IPS DF 6.9 (cell line): ENCODE data around the gene ANKRD10.

Experiments used
- DNase-seq: peaks from one replicate; pipeline ENCODE4 v3.0.0-alpha.2; 2013; ENCODE audit warnings: low read depth, low spot score
- H3K27ac ChIP-seq: one replicate; pipeline ENCODE4 v1.5.1; 2013; ENCODE audit warnings: low read length, control low read depth
- H3K27me3 ChIP-seq: 2 replicates; pipeline ENCODE4 v1.6.1; 2013; ENCODE audit warnings: mild to moderate bottlenecking, low read length; ENCODE audit not compliant: control insufficient read depth, insufficient read depth
- H3K36me3 ChIP-seq: 2 replicates; pipeline ENCODE4 v1.6.1; 2013; ENCODE audit warnings: low read length; ENCODE audit not compliant: control insufficient read depth, insufficient read depth
- H3K4me1 ChIP-seq: 2 replicates; pipeline ENCODE4 v1.6.1; 2013; ENCODE audit warnings: low read length; ENCODE audit not compliant: control insufficient read depth, insufficient read depth
- H3K4me3 ChIP-seq: 2 replicates; pipeline ENCODE4 v1.5.1; 2013; ENCODE audit warnings: mild to moderate bottlenecking, low read length
- H3K9me3 ChIP-seq: 2 replicates; pipeline ENCODE4 v1.6.1; 2013; ENCODE audit warnings: low read length, inconsistent platforms; ENCODE audit not compliant: control insufficient read depth, insufficient read depth
- WGBS: extraction: QIAGEN DNeasy Blood & Tissue Kit; methylation state at CpG from one replicate; pipeline ENCODE4 v1.1.7; 2013; ENCODE audit warnings: mixed read lengths, missing lambda C conversion rate; ENCODE audit not compliant: insufficient read length, insufficient coverage; 5-methylcytosine and 5-hydroxymethylcytosine counted together

Gene ANKRD10

DNA sequence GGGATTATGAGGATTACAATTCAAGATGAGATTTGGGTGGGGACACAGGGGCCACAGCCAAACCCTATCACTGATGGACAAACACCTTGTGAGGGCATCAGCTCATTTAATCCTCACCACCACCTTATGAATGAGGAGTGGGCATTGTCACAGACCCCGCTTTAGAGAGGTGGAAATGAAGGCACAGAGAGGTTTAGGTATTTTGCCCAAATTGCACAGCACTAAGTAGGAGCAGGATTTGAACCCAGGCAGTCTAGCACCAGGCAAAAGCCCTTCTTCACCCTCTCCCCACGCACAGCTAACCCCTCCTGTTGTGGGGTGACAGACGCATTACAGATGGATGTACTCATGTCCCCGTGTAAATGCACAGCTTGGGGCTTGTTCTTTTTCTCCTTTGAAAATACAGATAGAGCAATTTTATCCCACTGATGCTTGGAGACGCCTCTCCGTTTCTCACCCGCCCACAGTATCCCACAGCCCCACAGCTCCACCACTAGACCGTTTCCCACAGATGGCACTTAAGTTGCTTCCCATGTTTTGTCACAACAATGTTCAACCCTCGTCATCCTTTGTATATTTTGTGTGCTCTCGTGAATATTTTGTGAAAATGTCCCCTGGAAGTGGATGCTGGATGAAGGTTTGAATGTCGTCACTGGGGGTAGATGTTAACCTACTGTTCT lies 48.2 kb downstream of the ANKRD10 start:
- WGBS: no CpG with 5 or more reads among the region's 11 CpGs
- Histone ChIP-seq H3K27me3 (no peaks in the 10 kb centered on the region), H3K4me1 (no peaks in the 10 kb centered on the region), H3K27ac (no peak overlapping the region), H3K36me3 (no peaks in the 10 kb centered on the region), H3K9me3 (no peaks in the 10 kb centered on the region), H3K4me3 (no peak overlapping the region)
- DNase-seq: no peak

DNA sequence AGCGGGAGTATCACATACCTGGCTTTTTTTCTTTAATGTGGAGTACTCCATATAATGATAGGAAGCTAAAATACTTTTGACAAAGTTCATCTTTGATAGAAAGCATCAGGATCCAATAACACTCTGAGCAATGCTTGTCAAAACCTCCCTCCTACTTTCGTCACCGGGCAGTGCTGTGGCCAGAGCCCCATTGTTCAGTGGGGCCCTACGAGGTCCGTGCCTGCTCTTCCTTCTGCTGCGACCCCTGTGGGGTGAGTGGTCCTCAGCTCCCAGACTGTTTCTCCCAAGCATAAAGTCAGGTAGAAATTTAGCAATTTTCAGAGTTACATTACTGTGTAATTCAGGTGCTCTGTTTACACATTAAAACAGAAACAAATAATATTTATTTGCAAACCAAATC lies 51.2 kb downstream of the ANKRD10 start:
- no CpG with 5 or more reads among the region's 6 CpGs for WGBS
- Histone ChIP-seq H3K27ac (no peak overlapping the region), H3K4me1 (no peaks in the 10 kb centered on the region), H3K27me3 (no peaks in the 10 kb centered on the region), H3K4me3 (no peak overlapping the region), H3K9me3 (no peaks in the 10 kb centered on the region), H3K36me3 (no peaks in the 10 kb centered on the region)
- no peak for DNase-seq

DNA sequence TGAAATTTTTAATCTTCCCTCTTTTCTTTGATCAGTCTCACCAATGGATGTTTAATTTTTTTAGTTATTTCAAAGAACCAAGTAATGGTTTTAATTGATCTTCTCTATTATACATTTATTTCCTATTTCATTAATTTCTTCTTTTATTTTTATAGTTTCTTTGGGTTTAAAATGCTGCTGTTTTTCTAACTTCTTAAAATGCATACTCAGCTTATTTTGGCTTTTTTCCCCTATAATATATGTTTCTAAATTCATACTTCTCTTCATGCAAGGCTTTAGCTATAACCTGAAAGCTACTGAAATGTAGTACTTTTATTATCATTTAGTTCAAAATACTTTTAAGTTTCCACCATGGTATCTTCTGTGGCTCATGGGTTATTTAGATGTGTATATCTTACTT lies 53.9 kb downstream of the ANKRD10 start:
- Histone ChIP-seq H3K9me3 (no peaks in the 10 kb centered on the region), H3K27me3 (no peaks in the 10 kb centered on the region), H3K4me3 (no peak overlapping the region), H3K36me3 (no peaks in the 10 kb centered on the region), H3K27ac (no peak overlapping the region), H3K4me1 (no peaks in the 10 kb centered on the region)
- DNase-seq: no peak

DNA sequence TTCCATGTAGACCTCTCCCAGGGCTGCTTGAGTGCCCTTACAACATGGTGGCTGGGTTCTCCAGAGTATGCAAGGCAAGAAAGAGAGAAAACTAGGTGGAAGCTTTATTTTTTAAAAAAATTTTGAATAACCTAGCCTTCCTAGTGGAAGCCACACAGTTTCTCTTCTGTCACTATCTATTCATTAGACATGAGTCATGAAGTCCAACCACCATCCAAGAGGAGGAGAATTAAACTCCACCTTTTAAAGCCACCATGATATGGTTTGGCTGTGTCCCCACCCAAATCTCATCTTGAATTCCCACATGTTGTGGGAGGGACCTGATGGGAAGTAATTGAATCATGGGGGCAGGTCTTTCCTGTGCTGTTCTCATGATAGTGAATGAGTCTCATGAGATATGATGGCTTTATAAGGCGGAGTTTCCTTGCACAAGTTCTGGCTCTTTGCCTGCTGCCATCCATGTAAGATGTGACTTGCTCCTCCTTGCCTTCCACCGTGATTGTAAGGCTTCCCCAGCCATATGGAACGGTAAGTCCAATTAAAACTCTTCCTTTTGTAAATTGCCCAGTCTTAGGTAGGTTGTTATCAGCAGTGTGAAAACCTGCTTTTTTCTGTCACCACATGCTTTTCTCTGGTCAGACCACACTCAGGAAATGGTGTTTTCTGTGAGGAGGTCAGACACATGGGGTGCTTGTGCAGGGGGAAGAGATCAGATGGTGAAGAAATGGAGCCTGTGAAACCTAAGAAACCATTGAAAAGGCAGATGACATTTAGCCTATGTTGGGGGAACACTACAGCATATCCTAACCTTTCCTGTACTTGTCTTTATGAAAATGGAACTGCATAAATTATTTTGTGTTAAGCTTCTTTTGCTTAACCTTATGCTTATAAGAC lies 57.7 kb downstream of the ANKRD10 start:
- no peak overlapping the region for H3K27ac ChIP-seq
- no peaks in the 10 kb centered on the region for H3K36me3 ChIP-seq
- no peaks in the 10 kb centered on the region for H3K9me3 ChIP-seq
- no peak for DNase-seq
- H3K27me3 ChIP-seq: no peaks in the 10 kb centered on the region
- no peak overlapping the region for H3K4me3 ChIP-seq
- peaks cover 4% of the 10 kb centered on the region for H3K4me1 ChIP-seq
- no CpG with 5 or more reads among the region's 3 CpGs for WGBS

DNA sequence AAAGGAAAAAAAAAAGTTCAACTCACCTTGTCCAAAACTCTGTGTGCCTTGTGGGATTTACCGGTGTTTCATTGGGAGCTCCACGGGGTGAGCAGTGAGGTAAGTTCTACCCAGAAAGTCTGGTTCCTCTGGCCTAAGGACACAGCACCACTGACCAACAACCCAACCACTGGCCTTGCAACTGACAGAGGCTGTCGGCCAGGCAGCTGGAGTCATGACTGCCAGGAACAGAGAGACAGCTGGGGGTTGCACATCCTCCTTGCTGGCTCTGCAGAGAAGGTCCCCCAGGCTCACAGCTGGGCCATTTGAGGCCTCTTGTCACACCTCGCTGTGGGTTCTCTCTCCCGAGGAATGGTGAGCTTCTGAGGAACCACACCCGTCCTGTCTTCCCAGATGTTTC lies 59.5 kb downstream of the ANKRD10 start:
- H3K27ac ChIP-seq: no peak overlapping the region
- no peak overlapping the region for H3K4me3 ChIP-seq
- no peaks in the 10 kb centered on the region for H3K27me3 ChIP-seq
- whole genome bisulfite sequencing: no CpG with 5 or more reads among the region's 6 CpGs
- peaks cover 4% of the 10 kb centered on the region for H3K4me1 ChIP-seq
- H3K36me3 ChIP-seq: no peaks in the 10 kb centered on the region
- DNase-seq: no peak
- H3K9me3 ChIP-seq: no peaks in the 10 kb centered on the region

DNA sequence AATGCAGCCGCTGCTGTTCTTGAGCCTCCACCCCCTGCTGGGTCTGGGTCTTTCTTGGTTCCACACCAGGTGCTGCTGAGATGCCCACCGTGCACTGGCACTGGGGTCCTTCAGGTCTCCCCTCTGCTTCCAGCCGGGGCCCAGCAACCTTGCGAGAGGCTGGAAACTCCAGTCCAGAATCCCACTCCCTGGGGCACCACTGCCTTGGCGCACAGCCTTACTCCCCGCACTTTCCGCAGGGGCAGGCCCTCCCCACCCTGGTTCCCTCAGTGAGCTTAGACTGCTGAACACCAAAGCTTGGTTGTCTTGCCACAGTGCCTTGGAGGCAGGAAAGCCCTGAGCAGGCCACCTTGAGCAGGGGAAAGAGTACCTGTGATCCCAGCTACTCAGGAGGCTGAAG lies 60.0 kb downstream of the ANKRD10 start:
- H3K4me1 ChIP-seq: peaks cover 4% of the 10 kb centered on the region
- H3K36me3 ChIP-seq: no peaks in the 10 kb centered on the region
- no peak overlapping the region for H3K4me3 ChIP-seq
- WGBS: no CpG with 5 or more reads among the region's 7 CpGs
- H3K27ac ChIP-seq: no peak overlapping the region
- H3K9me3 ChIP-seq: no peaks in the 10 kb centered on the region
- no peak for DNase-seq
- no peaks in the 10 kb centered on the region for H3K27me3 ChIP-seq

DNA sequence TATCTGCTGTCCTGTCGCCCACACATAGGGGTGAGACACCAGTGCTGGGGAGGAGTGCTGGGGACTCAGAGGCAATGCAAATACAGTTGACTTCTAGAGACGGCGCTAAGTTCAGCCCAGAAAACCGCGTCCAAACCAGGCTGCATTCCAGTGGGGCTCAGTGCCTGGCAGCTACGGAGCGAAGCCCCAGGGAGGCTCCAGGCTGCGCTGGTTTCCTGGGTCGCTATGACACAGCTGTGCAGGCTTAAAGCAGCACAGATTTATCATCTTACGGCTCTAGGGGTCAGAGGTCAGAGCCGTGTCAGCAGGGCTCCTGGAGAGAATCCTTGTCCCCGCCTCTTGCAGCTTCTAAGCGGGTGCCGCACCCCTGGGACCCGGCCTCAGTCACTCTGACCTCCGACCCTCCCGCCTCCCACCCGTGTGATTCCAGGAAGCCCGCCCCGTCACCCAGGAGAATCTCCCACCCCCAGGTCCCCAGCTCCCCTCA lies 61.6 kb downstream of the ANKRD10 start:
- Histone ChIP-seq H3K9me3 (no peaks in the 10 kb centered on the region), H3K36me3 (no peaks in the 10 kb centered on the region), H3K27me3 (no peaks in the 10 kb centered on the region), H3K27ac (no peak overlapping the region), H3K4me3 (no peak overlapping the region), H3K4me1 (peaks cover 4% of the 10 kb centered on the region)
- no CpG with 5 or more reads among the region's 20 CpGs for WGBS
- DNase-seq: no peak

DNA sequence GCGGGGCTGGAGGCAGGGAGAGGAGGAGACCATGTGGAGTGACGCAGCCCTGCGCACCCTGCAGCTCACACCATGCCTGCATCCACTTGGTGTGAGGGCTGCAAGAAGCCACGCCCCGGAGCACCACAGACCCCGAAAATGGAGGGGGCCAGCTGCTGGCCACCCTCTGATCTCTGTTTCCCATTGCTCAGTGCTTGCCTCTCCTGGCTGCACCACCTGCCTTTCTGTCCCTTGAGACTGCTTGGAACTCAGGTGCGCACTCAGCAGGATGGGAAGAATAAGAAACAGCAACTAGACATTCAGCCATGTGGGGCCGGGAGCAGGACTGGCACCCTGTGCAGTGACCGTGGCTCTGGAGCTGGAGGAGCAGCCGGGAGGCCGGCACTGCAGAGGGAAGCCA lies 64.0 kb downstream of the ANKRD10 start:
- no CpG with 5 or more reads among the region's 11 CpGs for WGBS
- Histone ChIP-seq H3K9me3 (no peaks in the 10 kb centered on the region), H3K27ac (no peak overlapping the region), H3K4me3 (no peak overlapping the region), H3K36me3 (no peaks in the 10 kb centered on the region), H3K27me3 (no peaks in the 10 kb centered on the region), H3K4me1 (peaks cover 4% of the 10 kb centered on the region)
- DNase-seq: no peak

DNA sequence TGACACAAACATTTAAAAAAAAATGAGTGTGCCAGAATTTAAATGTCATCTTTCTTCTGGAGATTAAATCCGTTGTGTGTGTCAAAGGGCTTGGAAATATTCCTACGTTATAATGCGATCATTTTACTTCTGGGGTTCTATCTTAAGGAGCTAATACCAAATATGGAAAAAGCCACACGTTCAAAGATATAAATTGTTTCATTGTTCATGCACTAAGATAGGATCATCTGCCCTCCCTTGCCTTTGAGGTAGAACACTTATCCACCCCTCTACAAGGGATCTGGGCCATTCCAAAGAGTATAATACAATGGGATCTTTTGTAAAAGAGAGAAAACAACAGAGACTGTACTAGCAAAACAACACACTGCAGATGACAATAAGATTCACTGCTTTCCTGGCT lies 64.9 kb downstream of the ANKRD10 start:
- no peaks in the 10 kb centered on the region for H3K9me3 ChIP-seq
- H3K27ac ChIP-seq: no peak overlapping the region
- no peaks in the 10 kb centered on the region for H3K27me3 ChIP-seq
- H3K4me1 ChIP-seq: peaks cover 4% of the 10 kb centered on the region
- WGBS: no CpG with 5 or more reads among the region's 4 CpGs
- no peak overlapping the region for H3K4me3 ChIP-seq
- no peak for DNase-seq
- no peaks in the 10 kb centered on the region for H3K36me3 ChIP-seq

DNA sequence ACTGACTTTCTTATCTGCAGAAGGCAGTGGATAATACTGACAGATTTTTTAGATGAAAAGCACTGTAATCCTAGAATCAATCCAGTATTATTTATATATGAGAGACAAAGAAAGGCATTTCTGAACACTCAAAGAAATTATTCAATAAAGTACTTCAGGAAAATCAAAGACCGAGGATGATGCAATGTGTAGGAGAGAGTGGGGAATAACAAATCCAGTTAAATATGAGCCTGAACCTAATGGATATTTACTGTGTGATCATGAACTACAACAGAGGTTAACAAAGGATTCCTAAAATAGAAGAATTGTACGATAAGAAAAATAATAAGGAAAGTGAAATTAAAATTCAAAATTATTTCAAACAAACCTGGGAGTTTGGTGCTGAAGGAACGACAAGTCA lies 69.3 kb downstream of the ANKRD10 start:
- Histone ChIP-seq H3K4me3 (no peak overlapping the region), H3K36me3 (no peaks in the 10 kb centered on the region), H3K27ac (no peak overlapping the region), H3K27me3 (no peaks in the 10 kb centered on the region), H3K4me1 (no peaks in the 10 kb centered on the region), H3K9me3 (no peaks in the 10 kb centered on the region)
- 100% methylated on average over 1 of the region's 3 CpGs for WGBS
- no peak for DNase-seq
